Measurements from ENCODE around the gene HOXA7. TPM values are rescaled to one million over a fixed set of nuclear protein-coding genes. Genes with fewer than 3 reads are reported as not detected.

The HOXA7 gene
- total RNA-seq, 1 experiment from 2014 or later = 2.6 TPM

GRCh38 chr7:27111042-27111750 lies 45.3 kb downstream of the HOXA7 start:
- H3K4me1 ChIP-seq (ENCODE audit: insufficient read depth, low read length) = peaks cover 53% of the 10 kb centered on the region
- no peaks in the 10 kb centered on the region for H3K36me3 ChIP-seq (ENCODE audit: low read depth, low read length)
- no peaks in the 10 kb centered on the region for H3K9me3 ChIP-seq (ENCODE audit: low read length)
- no peaks in the 10 kb centered on the region for H3K27me3 ChIP-seq (ENCODE audit: low read length)
- H3K4me3 ChIP-seq (ENCODE audit: low read length) = peak overlapping the region; percentile 99
- CTCF ChIA-PET = interaction anchor here (0.5 to 1.3 kb wide), 4 partner anchors 12 to 467 kb away, joined by 3 to 4 read pairs (median 3); partner anchors contain the start of gene HOXA11
- H3K79me2 ChIP-seq (ENCODE audit: low read length) = peaks cover 60% of the 10 kb centered on the region
- H3K9me2 ChIP-seq (replicated peaks; ENCODE audit: low read length) = no peaks in the 10 kb centered on the region
- no TSS peak for BruUV-seq (replicated peaks)
- ATAC-seq (peak; percentile 35), DNase-seq (peak; percentile 85)
- H3K27ac ChIP-seq (ENCODE audit: low read length) = peak overlapping the region; percentile 99
- TF ChIP-seq EZH2 (IDR thresholded peaks at IDR 0.05; ENCODE audit: low read length, unreplicated experiment) (no peak), EZH2phosphoT487 (IDR thresholded peaks at IDR 0.05; ENCODE audit: borderline replicate concordance, low read length) (no peak), CTCF (conservative IDR thresholded peaks at IDR 0.05; ENCODE audit: low read depth, low read length) (no peak)
- POLR2A ChIA-PET (ENCODE audit: unreplicated experiment) = interaction anchor here (0.6 to 0.9 kb wide), 10 partner anchors 12 to 420 kb away, joined by 3 to 6 read pairs (median 4); no protein-coding TSS in a partner anchor
- H3K4me2 ChIP-seq (ENCODE audit: low read length) = peak overlapping the region; percentile 96
- no peaks in the 10 kb centered on the region for H4K20me1 ChIP-seq (ENCODE audit: low read length)
- peak overlapping the region; percentile 93 for H3K9ac ChIP-seq (ENCODE audit: low read length)
- peaks cover 3% of the 10 kb centered on the region for H3F3A ChIP-seq (ENCODE audit: low read length, unreplicated experiment)
- intact Hi-C loops (cut with micrococcal nuclease) = no loop called here
- H2AFZ ChIP-seq (ENCODE audit: low read length) = peak overlapping the region; percentile 32; the same call in 1 of the 2 replicates

GRCh38 chr7:27110186-27111031 lies 46.1 kb downstream of the HOXA7 start:
- no peaks in the 10 kb centered on the region for H4K20me1 ChIP-seq (ENCODE audit: low read length)
- H3K9me3 ChIP-seq (ENCODE audit: low read length) = no peaks in the 10 kb centered on the region
- H3K4me3 ChIP-seq (ENCODE audit: low read length) = peak overlapping the region; percentile 99
- H3K27ac ChIP-seq (ENCODE audit: low read length) = peak overlapping the region; percentile 99
- peaks cover 52% of the 10 kb centered on the region for H3K79me2 ChIP-seq (ENCODE audit: low read length)
- DNase-seq = peak; percentile 94
- H3K27me3 ChIP-seq (ENCODE audit: low read length) = no peaks in the 10 kb centered on the region
- peak overlapping the region; percentile 32; the same call in 1 of the 2 replicates for H2AFZ ChIP-seq (ENCODE audit: low read length)
- ChIA-PET POLR2A (ENCODE audit: unreplicated experiment) (interaction anchor here (0.6 to 0.9 kb wide), 9 partner anchors 14 to 419 kb away, joined by 3 to 6 read pairs (median 3); no protein-coding TSS in a partner anchor), CTCF (interaction anchor here (0.5 to 1.3 kb wide), 4 partner anchors 11 to 467 kb away, joined by 3 to 4 read pairs (median 3); partner anchors contain the start of gene HOXA11)
- H3K9ac ChIP-seq (ENCODE audit: low read length) = peak overlapping the region; percentile 93
- no peak for TF ChIP-seq CTCF (conservative IDR thresholded peaks at IDR 0.05; ENCODE audit: low read depth, low read length)
- no peak for TF ChIP-seq EZH2phosphoT487 (IDR thresholded peaks at IDR 0.05; ENCODE audit: borderline replicate concordance, low read length)
- TF ChIP-seq EZH2 (IDR thresholded peaks at IDR 0.05; ENCODE audit: low read length, unreplicated experiment) = no peak
- peak overlapping the region; percentile 96 for H3K4me2 ChIP-seq (ENCODE audit: low read length)
- peaks cover 45% of the 10 kb centered on the region for H3K4me1 ChIP-seq (ENCODE audit: insufficient read depth, low read length)
- no TSS peak for BruUV-seq (replicated peaks)
- peak; percentile 41 for ATAC-seq
- peaks cover under 1% of the 10 kb centered on the region for H3F3A ChIP-seq (ENCODE audit: low read length, unreplicated experiment)
- H3K9me2 ChIP-seq (replicated peaks; ENCODE audit: low read length) = no peaks in the 10 kb centered on the region
- no peaks in the 10 kb centered on the region for H3K36me3 ChIP-seq (ENCODE audit: low read depth, low read length)
- intact Hi-C loops (cut with micrococcal nuclease) = loop anchor here (1.0 kb wide), 1 partner anchor 12 kb away; no protein-coding TSS in a partner anchor

Measured in PC-3 (cell line).